GM21423 (cell line): Measurements from ENCODE around the gene GAN.
A peak's percentile ranks its signal among the peaks of the same experiment; 100 is the strongest.

ENCODE experiments used
- ATAC-seq: cut with Tn5 transposase; IDR thresholded peaks from one replicate; pipeline ENCODE4 v1.9.1; 2021; ENCODE audit warnings: mild to moderate bottlenecking, moderate library complexity; ENCODE audit not compliant: unreplicated experiment

The GAN gene

GRCh38 chr16:81350306-81350615, 35.5 kb downstream of the GAN start:
- ATAC-seq, result no peak

- ATAC-seq, result no peak
Observed at GRCh38 chr16:81353895-81354294, 39.1 kb downstream of the GAN start.

DNA sequence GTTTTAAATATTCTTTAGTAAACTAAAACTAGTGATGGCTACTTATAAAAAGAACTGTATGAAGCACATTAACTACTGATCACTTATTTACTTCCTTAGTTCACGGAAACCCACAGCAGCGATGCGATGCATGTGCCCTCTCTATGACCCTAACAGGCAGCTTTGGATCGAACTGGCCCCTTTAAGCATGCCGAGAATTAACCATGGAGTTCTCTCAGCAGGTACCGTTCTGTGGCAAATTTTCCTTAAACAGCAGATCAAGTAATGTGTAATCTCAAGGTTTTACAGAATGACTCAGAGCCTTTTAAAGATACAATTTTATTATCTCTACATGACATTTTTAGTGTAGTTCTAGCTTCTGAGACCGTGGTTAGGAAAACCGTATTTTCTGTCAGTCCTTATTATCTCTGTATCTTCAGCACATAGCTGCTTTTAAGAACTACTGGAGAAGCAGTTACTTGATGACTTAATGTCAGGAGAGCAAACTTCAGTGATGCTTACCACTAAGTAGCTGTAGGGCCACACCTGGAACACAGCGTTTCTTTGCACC, 43.0 kb downstream of the GAN start:
- no peak for ATAC-seq

DNA sequence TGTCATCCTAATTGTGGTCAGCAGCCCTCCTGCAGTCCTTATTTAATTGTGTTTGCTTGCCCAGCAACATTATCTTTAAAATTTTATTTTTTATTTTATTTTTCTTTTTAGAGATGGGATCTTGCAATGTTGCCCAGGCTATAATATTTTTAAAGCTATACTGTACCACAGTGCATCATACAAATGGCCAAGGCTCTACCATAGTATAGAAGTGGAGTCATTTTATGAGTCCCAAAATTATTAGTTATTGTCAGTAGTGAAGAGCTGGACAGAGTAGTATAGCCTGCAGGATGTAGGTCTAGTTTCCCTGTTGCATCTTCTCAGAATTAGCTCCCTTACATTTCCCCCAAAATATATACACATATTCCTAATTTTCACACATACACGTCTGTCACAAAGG, 44.1 kb downstream of the GAN start:
- no peak for ATAC-seq

DNA sequence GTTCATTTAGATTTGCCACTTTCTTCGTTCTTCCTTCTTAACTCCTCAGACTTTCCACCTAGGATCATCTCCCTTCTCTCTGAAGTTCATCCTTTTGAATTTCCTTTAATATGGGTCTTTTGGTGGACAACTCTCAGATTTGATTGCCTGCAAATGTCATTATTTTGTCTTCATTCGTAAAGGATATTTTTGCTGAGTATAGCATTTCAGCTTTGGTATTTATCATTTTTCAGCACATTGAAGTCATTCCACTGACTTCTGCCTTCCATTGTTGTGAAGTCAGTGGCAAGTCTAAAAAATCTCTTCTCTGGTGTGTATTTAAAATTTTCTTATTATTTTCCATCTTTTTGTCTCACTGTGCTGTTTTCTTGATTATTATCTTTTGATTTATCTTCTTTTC, 45.4 kb downstream of the GAN start:
- no peak for ATAC-seq

GRCh38 chr16:81365731-81366130, 51.0 kb downstream of the GAN start:
- ATAC-seq, result no peak

- ATAC-seq, result peak; percentile 57
Observed at GRCh38 chr16:81366316-81366932, 51.7 kb downstream of the GAN start.

DNA sequence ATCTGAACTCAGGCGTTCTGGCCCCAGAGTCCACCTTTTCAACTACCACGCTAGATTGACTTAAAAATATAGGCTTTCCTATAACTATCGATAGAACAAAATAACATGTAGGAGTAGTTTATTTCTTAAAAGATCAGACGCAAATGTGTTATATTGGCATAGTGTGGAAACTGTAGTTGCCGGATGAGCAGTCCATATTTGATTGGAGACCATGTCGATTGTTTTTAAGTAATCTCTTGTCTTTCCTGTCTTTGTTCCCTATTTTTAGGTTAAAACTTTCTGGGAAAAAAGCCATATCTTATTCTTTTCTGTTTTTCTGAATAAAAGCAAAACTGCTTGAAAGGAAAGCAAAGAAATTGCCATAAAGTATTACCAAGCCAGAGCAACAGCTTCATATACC, 53.1 kb downstream of the GAN start:
- no peak for ATAC-seq

DNA sequence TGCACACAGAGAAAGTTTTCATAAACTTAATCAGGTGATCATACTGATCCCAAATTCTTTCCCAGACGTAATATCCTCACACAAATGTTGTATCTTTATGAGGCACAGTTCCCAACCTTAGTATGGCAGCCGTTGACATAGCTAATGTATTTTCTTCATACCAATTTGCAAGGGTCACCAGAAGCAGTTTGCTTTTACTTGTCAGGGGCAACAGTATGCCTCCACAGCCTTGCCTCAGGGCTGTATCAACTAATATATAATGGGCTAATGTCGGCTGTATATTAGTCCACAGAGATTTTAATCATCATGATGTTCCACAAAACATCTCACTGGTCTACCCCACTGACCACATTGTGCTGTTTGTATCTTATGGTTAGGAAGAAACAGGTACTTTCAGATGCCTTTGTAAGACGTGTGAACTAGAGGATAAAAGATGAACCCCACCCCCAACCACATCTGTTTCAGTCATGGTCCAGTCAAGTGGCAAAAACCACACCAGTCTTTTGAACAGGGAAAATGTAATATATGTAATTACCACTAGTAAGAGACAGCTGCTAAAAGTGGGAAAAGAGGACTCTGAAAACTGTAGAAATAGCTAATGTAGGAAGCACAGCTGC, 55.2 kb downstream of the GAN start:
- ATAC-seq, result peak; percentile 64

DNA sequence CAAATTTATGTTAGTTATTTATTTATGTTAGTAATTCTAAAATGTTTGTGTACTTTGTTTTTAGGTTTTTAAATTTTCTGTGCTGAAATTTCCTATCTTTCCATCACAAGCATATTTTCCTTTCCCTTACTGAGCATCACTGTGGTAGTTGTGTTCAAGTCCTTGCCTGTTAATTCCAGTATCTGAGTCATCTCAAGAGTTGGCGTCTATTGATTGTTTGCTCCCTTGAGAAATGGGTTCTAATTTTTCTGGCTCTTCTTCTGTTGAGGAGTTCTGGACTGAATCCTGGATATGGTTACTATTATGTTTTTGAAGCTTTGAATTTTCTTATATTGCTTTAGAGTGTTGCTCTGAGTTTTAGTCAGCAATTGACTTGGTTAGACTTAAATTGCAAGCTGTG, 56.3 kb downstream of the GAN start:
- no peak for ATAC-seq

DNA sequence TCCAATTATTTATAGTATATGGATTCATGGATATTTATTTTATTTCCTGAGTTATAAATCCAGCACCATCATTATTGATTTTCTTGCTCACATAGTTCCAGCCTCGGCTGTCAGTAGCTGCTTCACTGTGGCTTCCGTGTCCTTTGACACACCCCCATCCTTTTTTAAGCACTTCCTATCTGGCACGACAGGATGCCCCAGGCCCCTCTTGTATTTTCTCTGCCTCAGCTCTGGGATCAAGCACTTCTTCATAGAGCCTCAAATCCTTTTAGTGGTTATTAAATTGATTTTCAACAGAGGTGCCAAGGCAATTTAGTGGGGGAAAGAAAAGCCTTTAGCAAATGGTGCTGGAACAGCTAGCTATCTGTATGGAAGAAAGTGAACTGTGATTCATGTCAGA, 59.8 kb downstream of the GAN start:
- ATAC-seq, result no peak

DNA sequence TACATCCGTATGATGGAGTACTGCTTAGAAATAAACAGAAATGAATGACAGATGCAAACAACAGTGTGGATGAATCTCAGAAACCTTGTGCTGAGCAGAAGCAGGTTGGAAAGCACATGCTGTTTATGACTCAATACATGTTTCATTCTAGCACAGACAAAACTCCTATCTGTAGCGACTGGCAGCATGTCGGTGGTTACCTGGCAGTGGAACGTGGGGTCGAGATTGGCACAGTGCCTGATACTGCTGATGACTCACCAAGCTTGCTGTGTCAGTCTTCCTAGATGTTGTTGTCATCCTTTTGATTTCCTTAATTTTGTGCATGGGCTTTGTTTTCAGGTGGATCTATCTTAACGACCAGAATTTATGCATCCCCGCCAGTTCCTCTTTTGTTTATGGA, 62.1 kb downstream of the GAN start:
- no peak for ATAC-seq

- no peak for ATAC-seq
Observed at GRCh38 chr16:81378049-81378448, 63.3 kb downstream of the GAN start.

GRCh38 chr16:81380932-81381331, 66.2 kb downstream of the GAN start:
- ATAC-seq, result no peak

DNA sequence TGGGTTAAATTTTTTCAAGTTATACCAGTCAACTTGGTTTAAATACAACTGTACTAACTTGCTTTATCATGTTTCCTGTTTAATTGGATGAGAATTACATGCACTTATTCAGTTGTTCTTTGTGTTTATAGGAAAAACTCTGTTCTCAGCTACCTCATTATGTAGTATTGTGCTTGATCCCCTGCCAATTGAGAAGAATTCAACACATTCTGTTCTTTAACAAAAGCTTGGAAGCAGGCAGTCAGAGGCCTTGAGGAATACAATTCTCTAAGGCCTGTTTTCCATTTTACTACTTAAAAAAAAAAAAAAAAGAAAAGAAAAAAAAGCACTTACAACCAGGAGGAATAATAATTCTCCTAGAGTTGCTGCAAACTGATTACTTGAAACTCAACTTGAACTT, 69.2 kb downstream of the GAN start:
- ATAC-seq, result no peak

DNA sequence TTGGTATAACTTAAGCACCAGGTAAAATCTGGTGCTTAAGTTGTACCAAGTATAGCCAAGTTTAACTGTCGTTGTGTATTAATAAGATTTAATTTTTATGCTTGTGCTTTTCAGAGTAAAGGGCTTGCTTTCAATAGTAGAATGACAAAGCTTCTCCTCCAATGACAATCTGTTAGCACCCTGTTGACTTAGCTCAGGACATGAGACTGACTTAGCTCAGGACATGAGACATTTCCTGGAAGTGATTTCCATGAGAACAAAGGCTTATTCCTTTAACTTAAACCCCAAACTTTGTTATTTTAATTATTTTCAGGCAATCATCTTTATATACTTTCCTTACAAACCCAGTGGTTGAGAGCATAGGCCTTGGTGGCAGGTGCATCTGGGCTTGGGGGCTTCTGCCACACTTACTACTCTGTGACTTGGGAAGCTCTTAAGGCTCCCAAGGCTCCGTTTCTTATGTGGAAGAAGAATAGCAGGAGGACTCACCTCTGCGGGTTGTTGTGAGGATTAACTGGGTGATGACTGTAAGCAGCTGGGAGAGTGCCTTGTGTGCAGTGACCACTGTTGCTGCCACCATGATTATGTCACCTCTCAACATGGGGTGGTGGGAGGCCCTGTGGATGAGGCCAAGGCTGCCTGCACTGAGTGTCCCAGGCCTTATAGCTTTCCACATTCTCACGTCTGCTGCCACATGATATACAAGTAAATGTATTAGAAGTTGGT, 70.4 kb downstream of the GAN start:
- ATAC-seq, result no peak

DNA sequence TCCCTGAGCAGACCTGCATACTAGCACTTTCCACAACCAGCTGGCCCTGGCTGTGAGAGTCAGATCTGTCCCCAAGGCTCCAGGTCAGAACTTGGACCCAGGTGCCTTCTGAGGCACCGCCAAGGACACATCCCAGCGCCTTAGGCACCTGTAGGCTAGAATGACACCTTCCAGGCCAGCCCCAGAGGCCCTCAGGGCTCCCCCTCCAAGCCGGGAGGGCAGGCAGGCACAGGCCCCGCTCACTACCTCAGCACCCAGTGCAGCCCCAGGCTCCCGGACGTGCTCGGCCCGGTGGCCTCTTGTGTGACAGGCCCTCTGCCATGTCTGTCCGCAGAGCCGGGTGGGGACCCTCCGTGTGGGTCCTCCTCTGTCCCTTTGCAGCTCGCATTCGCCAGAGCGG, 73.6 kb downstream of the GAN start:
- no peak for ATAC-seq

GRCh38 chr16:81390840-81391239, 76.1 kb downstream of the GAN start:
- no peak for ATAC-seq

DNA sequence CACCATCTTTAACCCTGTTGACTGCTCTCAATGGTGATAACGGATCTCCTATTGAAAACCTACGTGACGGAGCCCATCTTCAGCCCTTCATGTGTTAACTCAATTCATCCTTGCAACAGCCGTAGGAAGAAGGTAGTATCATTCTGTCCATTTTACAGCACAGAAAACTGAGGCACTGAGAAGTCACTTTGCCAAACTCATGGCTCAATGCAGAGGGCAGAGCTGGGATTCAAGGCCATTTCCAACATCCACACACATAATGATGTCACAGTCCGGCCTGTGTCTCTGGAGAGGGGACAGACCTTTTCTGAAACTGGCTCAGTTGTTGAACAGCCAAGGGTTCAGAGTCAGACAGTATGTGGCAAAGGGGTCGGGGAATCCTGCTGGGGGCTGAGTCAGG, 77.2 kb downstream of the GAN start:
- no peak for ATAC-seq

- no peak for ATAC-seq
Observed at GRCh38 chr16:81394416-81394815, 79.7 kb downstream of the GAN start.

DNA sequence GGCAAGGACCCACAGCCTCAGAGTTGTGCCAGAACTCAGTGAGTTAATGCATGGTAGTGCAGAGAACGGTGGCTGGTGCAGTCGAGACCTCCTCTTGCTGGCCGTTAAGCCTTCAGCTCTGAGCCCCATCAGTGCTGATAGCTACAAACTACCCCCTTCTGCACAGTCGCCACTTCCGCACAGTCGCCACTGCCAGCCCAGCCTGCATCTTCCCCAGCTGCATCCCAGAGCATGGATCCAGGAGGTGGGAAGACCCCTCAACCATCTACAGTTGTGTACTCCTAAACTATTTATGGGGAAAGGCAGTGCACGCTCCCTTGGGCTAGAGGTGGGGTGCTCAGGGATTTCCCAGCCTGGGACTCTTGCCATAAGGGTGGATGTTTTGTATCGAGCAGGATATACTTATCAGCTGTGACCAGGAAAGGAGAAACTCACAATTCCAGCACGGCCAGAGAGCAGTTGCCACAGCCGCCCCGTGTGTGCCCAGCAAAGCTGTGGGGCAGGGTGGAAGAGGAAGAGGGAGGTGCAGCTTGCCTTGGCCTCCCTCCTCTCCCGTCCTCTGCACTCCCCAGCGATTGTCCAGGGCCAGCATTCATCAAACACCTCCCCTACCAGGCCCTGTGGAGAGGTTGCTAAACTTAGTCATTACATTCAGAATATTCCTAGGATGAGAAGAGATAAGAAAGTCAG, 80.3 kb downstream of the GAN start:
- no peak for ATAC-seq
